Thoracic aorta (tissue), 2 donors: Measurements from ENCODE around the gene MUC2. TPM values are rescaled to one million over a fixed set of nuclear protein-coding genes. Genes with fewer than 3 reads are reported as not detected.

Source experiments
- ATAC-seq: fragments of 150-250 bp; one replicate; pipeline ENCODE4 v1.8.0; 2017; ENCODE audit warnings: low read depth; ENCODE audit not compliant: insufficient number of reproducible peaks, low FRiP score
- DNase-seq: peaks from one replicate; pipeline ENCODE4 v3.0.0-alpha.2; 2020; ENCODE audit warnings: low spot score
- H3K27ac ChIP-seq, 2 donors: fragments of 200-600 bp; sonication (generic); 1 replicate in 1 of 2; 2 replicates in 1 of 2; pipeline ENCODE4 v1.5.1; 2016; ENCODE audit warnings: mild to moderate bottlenecking in 2 of 2, moderate library complexity in 2 of 2
- H3K27me3 ChIP-seq: fragments of 200-600 bp; sonication (generic); replicated peaks from 2 replicates; pipeline ENCODE4 v1.6.0; 2016; ENCODE audit warnings: mild to moderate bottlenecking; ENCODE audit not compliant: insufficient read depth
- H3K36me3 ChIP-seq: fragments of 200-600 bp; sonication (generic); one replicate; pipeline ENCODE4 v1.5.1; 2016
- H3K4me1 ChIP-seq, 2 donors: fragments of 200-600 bp; sonication (generic); 1 replicate in 1 of 2; 2 replicates in 1 of 2; pipeline versions ENCODE4 v1.5.1 to v1.6.0; 2016; ENCODE audit warnings: low read depth in 2 of 2, mild to moderate bottlenecking in 1 of 2; ENCODE audit not compliant: control insufficient read depth in 1 of 2
- H3K4me3 ChIP-seq: fragments of 200-600 bp; sonication (generic); 2 replicates; pipeline ENCODE4 v1.5.1; 2016; ENCODE audit warnings: mild to moderate bottlenecking
- H3K9me3 ChIP-seq: fragments of 200-600 bp; sonication (generic); 2 replicates; pipeline ENCODE4 v1.5.1; 2016
- CTCF ChIP-seq: fragments of 200-600 bp; sonication (generic); IDR thresholded peaks from one replicate; pipeline ENCODE4 v1.5.1; 2019; ENCODE audit warnings: antibody characterized with exemption
- total RNA-seq, 2 donors: library from RNA; depleted of rRNA; stranded (reverse); fragments of >200 nt; gene quantifications; one replicate each; pipeline versions ENCODE4 v1.1.0 to v1.2.3, GENCODE V29; 2016

MUC2 gene
- total RNA-seq, 2 donors from 2014 or later, result not detected

- H3K27ac ChIP-seq, result no peak overlapping the region
- no peaks in the 10 kb centered on the region for H3K36me3 ChIP-seq
- no peak overlapping the region for H3K4me3 ChIP-seq
- no peak for DNase-seq
- ATAC-seq, result no peak
- no peaks in the 10 kb centered on the region for H3K4me1 ChIP-seq
- no peak for TF ChIP-seq CTCF
- H3K27me3 ChIP-seq, result no peaks in the 10 kb centered on the region
- H3K9me3 ChIP-seq, result no peaks in the 10 kb centered on the region
Observed at GRCh38 chr11:1088927-1089737, 14.5 kb downstream of the MUC2 start.

GRCh38 chr11:1089738-1090599, 15.3 kb downstream of the MUC2 start:
- TF ChIP-seq CTCF, result no peak
- Histone ChIP-seq H3K4me1 (no peaks in the 10 kb centered on the region), H3K9me3 (no peaks in the 10 kb centered on the region), H3K27ac (no peak overlapping the region), H3K36me3 (no peaks in the 10 kb centered on the region), H3K27me3 (no peaks in the 10 kb centered on the region), H3K4me3 (no peak overlapping the region)
- no peak for DNase-seq
- ATAC-seq, result no peak

GRCh38 chr11:1090600-1091331, 16.1 kb downstream of the MUC2 start:
- DNase-seq, result no peak
- Histone ChIP-seq H3K27me3 (no peaks in the 10 kb centered on the region), H3K36me3 (no peaks in the 10 kb centered on the region), H3K9me3 (no peaks in the 10 kb centered on the region), H3K27ac (no peak overlapping the region), H3K4me3 (no peak overlapping the region), H3K4me1 (no peaks in the 10 kb centered on the region)
- TF ChIP-seq CTCF, result no peak
- ATAC-seq, result no peak

- H3K4me3 ChIP-seq, result no peak overlapping the region
Observed at GRCh38 chr11:1091332-1092083, 16.8 kb downstream of the MUC2 start.

More at GRCh38 chr11:1091332-1092083, 16.8 kb downstream of the MUC2 start:
- H3K4me1 ChIP-seq, result no peaks in the 10 kb centered on the region
- DNase-seq (no peak), ATAC-seq (no peak)
- no peaks in the 10 kb centered on the region for H3K27me3 ChIP-seq
- no peaks in the 10 kb centered on the region for H3K36me3 ChIP-seq
- H3K27ac ChIP-seq, result no peak overlapping the region
- no peaks in the 10 kb centered on the region for H3K9me3 ChIP-seq
- TF ChIP-seq CTCF, result no peak
